COLO829 (cell line): ENCODE measurements around the gene ZPBP.

Source experiments
- DNase-seq: peaks from one replicate; pipeline ENCODE4 v3.0.0; 2012; ENCODE audit warnings: low spot score

Gene ZPBP, protein sequence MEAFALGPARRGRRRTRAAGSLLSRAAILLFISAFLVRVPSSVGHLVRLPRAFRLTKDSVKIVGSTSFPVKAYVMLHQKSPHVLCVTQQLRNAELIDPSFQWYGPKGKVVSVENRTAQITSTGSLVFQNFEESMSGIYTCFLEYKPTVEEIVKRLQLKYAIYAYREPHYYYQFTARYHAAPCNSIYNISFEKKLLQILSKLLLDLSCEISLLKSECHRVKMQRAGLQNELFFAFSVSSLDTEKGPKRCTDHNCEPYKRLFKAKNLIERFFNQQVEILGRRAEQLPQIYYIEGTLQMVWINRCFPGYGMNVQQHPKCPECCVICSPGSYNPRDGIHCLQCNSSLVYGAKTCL

GRCh38 chr7:50092579-50093491 lies at the start of gene ZPBP:
Gene ZPBP, minus strand, starts transcription at chr7:50093246. Its CDS starts 52 bp downstream, at chr7:50093194.
- DNase-seq, result peak; percentile 41

DNA sequence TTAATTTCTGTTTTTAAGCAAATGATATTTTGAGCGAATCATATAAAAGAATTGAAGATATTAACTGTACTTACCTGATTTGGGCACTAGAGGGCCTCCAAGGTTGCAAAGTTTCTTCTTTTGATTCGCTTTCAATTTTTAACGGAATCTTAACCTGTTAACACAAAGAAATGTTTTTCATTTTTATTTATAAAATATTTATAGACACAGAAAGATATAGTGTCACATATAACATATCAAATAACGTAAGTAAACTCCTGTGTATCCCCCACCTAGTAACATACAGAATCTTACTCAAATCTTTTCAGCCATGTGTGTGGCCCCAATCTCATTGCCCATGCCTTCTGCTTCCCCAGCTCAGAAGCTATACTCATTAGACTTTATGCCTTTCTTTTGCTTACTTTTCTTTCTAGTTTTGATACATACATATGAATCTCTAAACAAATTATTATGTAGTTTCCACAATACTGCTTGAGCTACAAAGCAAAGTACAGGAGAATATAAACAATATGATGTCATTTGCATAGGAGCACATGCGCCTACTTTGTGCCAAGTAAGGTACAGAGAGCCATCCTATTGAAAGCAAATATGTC lies 49.5 kb upstream of the ZPBP start:
- DNase-seq, result no peak

- DNase-seq, result no peak
These were observed 48.8 kb upstream of the ZPBP start for GRCh38 chr7:50141854-50142253.

DNA sequence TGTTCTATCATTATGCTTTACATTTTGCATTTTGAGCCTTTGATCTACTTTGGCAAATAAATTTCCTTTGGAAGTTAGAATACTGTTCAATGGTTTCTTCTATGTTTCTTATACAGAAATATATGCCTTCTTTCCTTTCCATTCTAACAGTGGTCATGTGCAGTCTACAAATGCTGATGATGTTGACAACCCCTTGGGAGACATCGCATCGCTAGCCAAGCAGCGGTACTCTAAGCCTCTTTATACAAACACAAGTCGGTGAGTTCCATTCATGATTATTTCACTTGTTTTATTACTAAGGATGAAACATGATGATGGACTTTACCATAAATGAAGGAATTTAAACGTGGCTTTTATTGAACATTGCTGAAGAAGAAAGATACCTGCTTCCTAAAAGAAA lies 48.1 kb upstream of the ZPBP start:
- no peak for DNase-seq

DNA sequence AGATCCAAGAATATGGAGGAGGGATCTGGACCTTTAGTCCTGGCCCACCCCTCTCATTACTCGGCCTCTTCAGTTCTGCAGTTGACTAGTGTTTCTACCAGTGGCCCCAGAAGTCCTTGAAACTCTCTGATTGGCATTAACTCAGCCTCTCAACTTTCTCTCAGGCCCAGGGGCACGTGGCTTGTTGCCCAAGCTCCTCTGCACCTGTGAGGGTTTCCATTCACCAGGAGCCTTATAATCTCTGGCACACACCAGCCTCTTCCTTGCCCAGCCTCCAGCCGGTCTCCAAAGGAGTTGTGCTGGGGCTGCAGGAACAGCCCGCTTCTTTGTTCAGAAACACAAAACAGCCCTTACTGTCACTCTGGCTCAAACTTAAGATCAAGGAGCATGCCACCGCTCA lies 47.6 kb upstream of the ZPBP start:
- DNase-seq, result no peak

DNA sequence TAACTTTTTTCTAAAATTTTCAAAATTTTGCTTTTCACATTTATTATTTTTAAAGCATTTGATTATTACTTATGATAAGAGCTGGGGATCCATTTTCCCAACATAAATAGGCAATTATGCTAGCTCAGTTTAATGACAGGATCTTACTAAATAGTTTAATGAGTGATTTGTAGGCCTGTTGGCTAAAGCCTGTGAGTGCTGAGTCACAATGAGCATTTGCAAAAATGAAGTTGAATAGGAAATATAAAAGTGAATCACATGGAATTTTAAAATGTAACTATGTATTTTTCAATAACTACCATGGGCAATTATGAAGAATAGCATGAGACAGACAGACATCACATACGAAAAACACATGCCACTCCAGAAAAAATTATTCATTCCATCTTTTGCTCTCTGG lies 45.1 kb upstream of the ZPBP start:
- DNase-seq, result no peak

- no peak for DNase-seq
These were observed 32.7 kb upstream of the ZPBP start for GRCh38 chr7:50125766-50126165.

DNA sequence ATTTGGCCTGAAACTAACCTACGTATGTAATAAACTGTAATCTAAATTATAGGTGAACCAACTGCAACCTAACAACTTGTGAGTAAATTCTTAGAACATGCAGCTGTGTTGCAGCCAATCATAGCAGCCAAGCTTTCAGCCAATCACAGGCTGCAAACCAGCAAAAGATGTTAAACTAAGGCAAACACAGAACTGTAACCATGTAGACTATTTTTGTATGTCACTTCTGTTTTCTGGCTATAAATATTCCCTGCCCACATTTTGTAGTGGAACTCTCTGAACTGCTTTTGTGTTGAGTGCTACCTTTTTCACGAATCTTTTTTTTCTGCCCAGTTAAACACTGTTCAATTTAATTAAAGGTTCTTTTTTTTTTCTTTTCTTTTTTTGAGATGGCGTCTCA lies 28.2 kb upstream of the ZPBP start:
- DNase-seq, result no peak

- no peak for DNase-seq
These were observed 27.0 kb upstream of the ZPBP start for GRCh38 chr7:50119815-50120637.

DNA sequence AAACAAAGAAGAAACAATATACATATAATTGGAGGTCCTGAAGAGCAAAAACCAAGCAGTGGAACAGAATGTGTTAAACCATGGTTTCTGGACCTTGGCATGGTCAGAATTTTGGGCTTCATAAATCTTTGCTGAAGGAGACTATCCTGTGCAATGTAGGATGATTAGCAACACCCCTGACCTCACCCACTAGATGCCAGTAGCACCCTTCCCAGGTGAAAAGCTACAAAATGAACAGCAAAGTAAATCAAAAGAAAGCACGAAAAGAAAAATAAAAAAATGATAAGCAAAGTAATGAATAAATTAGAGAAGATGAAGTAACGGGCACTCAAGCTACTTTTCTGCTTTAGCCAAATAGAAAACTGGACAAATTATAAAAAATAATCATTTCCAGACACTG lies 19.2 kb upstream of the ZPBP start:
- DNase-seq, result no peak

DNA sequence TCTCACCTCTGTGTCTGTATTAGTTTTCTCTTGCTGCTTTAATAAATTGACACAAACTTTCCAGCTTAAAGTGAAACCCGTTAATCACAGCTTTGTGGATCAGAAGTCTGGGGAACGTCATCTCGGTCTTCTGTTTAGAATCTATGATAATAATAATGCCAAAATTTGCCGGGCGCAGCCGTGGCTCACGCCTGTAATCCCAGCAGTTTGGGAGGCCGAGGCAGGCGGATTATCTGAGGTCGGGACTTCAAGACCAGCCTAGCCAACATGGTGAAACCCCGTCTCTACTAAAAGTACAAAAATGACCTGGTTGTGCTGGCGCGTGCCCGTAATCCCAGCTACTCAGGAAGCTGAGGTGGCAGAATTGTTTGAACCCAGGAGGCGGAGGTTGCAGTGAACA lies 8.8 kb upstream of the ZPBP start:
- DNase-seq, result no peak

DNA sequence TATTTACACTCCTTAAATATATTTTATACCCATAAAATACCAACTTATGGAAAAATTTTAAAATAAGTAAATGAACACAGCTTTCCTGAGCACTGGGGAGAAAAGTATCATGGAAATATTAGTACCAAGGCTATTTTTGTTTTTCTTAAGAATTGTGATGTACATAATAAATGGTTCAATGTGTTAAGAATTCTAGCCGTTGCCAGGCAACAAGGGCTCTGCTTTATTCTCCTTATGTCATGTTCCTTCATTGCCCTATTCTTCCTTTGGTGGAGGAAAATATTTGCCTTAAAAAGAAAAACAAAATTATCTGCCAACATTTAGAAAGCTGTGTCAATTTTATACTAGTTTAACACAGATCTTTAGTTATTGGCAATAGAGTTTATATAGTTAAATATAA lies 2.6 kb upstream of the ZPBP start:
- DNase-seq, result no peak

DNA sequence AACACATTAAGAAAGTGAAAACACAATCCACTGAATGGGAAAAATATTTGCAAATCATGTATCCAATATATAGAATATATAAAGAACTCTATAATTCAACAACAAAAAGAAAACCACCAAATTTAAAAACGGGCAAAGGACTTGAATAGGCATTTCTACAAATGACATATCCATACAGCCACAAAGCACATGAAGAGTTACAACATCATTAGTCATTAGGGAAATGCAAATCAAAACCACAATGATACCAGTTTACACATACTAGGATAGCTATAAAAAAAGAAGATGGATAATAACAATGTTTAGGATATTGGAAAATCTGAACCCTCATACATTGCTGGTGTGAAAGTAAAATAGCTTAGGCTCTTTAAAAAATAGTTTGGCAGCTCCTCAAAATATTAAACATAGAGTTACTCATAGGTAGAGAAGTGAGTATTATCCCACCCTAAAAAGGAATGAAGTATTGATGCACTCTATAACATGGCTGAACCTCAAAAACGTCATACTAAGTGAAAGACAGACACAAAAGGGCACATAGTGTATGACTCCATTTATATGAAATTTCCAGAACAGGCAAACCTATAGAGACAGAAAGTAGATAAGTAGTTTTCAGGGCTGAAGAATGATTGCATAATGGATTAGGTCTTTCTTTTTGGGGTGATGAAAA lies 4.5 kb downstream of the ZPBP start:
- no peak for DNase-seq

DNA sequence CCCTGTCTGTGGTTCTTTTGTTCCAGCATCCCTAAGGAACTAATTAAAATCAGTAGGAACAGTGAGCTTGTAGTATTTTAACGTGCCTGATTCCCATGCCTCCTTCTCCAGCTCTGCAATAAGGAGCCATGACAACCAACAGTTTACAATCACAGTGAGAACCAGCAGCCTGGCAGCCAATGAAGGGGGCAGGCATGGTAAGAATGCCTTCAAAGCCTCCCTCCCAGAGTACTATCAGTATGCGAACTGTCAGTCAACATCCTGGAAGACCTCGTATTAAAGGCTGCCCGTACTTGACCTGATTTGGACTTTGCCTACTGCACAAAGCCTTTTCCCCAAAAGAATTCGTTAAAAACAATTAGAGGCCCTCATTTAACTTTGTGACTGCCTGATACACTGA lies 7.7 kb downstream of the ZPBP start:
- no peak for DNase-seq

DNA sequence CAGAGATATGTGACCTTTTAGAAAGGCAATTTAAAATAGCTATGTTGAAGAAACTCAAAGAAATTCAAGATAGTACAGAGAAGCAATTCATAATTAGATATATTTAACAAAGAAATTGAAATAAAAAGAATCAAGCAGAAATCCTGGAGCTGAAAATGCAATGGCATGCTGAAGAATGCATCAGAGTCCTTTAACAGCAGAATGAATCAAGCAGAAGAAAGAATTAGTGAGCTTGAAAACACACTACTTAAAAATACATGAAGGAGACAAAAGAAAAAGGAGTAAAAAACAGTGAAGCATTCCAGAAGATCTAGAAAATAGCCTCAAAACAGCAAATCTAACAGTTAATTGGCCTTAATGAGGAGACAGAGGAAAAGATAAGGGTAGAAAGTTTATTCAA lies 20.0 kb downstream of the ZPBP start:
- DNase-seq, result no peak

- DNase-seq, result peak; percentile 23
These were observed 23.4 kb downstream of the ZPBP start for GRCh38 chr7:50069613-50070012.

DNA sequence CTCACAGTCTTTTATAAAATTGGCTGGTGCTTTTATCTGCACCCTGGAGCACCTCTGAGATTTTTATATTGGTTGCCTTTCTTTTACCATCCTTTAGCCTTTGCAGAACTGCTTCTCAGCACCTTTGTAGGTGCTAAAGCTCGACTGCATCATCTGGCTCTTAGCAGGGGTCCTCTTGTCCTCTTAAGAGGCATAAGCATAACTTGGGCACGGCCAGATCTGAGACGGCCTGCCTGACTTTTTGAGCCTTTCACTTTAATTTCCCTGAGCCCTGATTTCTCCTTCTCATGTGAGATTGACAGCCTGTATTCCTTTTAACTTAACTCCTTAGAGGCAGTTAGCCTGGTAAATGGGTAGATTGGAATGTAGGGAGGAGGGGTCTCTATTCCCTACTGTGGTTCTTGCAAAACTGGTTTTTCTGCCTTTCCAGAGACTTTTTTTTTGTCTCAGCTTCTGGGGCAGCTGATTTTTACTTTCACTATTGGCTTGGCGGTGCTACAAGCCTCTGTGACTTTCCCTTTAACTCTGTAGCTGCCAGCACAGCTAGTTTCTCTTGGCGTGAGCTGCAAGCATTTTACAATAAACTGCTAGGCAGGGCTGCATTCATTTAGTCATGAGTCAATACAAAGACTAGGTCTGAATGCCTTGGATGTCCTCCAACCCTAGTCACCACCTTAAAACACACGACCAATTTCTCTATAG lies 24.0 kb downstream of the ZPBP start:
- peak; percentile 37 for DNase-seq

GRCh38 chr7:50068026-50068425 lies 25.0 kb downstream of the ZPBP start:
- DNase-seq, result peak; percentile 40

GRCh38 chr7:50062951-50063350 lies 30.1 kb downstream of the ZPBP start:
- DNase-seq, result no peak

- no peak for DNase-seq
These were observed 36.9 kb downstream of the ZPBP start for GRCh38 chr7:50056131-50056530.

DNA sequence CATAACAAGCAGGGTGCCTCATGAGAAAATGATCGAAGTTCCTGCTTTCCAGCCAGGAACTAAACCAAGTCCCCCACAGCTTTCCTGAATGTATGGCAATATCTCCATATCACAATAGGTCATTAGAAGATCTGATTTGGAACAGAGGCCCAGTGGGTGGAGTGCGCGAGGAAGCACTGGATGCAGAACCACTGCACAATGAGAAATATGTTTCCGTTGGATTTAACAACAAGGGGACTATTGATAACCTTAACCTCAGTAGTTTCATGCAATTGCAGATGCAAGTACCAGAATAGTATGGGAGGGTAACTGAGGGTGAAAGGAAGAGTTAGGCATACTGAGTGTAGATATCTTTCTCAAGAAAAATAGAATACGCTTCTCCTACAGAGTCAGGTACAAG lies 45.3 kb downstream of the ZPBP start:
- no peak for DNase-seq
